ENCODE measurements around the gene CTPS1.

Gene CTPS1, protein sequence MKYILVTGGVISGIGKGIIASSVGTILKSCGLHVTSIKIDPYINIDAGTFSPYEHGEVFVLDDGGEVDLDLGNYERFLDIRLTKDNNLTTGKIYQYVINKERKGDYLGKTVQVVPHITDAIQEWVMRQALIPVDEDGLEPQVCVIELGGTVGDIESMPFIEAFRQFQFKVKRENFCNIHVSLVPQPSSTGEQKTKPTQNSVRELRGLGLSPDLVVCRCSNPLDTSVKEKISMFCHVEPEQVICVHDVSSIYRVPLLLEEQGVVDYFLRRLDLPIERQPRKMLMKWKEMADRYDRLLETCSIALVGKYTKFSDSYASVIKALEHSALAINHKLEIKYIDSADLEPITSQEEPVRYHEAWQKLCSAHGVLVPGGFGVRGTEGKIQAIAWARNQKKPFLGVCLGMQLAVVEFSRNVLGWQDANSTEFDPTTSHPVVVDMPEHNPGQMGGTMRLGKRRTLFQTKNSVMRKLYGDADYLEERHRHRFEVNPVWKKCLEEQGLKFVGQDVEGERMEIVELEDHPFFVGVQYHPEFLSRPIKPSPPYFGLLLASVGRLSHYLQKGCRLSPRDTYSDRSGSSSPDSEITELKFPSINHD

DNA sequence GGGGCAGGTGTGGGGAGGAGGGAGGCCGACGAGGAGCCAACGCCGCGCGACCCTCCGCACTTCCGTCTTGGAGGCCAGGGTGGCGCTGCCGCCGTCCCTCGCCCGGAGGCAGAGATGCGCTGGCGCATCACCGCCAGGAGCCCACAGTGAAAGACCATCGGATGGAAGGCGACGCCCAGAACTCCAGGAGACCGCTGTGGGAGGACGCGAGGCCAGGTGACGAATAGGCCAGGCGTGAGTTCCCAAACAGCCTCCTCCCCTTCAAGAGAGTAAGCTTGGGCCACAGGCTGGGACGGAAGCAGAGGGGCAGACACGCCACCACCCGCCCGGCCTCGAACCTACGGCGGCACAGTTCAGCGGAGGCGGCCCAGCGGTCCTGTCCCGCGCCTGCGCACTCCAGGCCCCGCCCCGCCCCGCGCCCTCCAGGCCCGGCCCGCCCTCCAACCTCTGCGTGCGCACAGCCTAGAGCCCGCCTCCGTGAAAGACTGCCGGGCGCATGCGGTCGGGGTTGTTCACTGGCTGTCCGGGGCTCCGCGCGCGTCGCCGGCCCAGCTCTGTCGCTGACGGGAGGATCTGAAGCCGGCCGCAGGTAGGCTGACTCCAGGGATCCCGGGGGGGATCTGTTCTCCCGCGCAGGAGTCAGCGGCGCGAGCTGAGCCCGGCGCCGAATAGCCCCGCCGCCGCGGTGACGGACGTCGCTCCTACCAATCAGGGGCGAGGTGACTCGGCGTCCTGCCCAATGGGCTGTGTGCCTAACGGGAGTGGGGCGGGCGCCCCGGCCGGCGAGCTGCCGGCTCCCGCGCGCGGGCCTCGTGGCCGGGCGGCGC lies at the start of gene CTPS1:
CTPS1 (plus strand) TSS at position 456 of the 827 bp plus-strand sequence. CDS start 3,595 bp downstream, outside the sequence.
- FAIRE-seq: no peak

DNA sequence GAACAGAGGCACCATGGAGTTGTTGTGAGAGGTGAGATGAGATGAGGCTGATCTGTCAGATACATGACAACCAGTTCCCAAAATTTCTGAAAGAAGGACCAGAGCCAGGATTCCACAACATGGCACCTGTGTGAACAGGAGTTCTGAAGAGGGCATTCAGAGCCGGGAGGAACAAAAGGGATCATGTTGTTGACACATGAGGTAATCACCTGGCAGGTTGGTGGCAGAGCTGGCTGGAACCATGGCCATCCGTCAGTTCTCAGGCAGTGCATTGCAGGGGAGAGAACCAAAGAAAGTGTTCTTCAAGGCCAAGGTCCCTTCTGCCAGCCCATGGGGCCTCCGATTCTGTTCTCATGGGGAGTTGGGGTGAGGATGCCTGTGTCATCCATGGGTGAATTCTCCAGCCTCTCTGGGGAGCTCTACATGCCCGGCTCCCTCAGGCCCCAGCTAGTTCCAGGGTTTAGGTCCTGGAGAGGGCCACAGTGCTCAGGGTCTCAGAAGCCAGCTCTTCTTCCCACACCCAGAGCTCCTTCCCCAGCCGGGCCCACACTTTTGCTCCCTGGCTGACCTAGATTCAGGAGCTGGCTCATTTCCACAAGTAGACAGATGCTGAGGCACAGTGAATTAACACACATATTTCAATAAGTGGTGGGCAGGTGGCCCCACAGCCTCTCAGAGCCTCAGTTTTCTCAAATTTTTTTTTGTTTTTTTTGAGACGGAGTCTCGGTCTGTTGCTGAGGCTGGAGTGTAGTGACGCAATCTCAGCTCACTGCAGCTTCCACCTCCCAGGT lies 49.1 kb upstream of the CTPS1 start:
- no peak for FAIRE-seq

DNA sequence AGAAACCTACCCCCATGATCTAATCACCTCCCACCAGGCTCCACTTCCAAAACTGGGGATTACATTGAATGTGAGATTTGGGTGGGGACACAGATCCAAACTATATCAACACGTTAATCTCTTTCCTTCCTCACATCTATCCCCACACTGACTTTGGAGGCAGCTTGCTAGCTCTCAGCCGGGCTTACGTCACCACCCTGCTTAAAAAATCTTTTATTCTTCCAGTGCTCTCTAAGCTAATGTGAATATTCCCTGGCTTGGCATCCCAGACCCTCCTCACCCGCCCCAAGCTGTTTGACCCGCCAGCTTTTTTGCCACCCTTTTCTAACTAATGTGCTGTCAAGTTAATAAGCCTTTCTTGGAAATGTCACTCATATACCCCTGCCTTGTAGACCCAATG lies 47.9 kb upstream of the CTPS1 start:
- FAIRE-seq: no peak

DNA sequence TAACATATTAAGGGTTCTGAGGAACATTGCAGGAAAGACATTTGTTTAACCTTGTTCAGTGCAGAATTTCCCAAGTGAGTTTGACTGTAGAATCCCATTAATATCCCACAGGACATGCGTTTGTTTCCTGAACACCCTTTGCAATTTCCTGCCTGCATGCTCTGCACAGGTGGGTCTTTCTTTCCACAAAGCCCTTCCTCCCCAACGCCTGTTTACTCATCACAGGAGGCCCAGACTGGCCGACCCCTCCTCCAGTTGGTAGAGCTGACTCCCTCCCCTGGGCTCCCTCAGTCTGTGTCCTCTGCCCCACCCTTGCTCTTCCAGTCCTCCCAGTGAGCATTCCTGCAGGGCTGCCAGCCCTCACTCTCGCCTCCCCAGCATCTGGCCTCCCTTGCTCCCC lies 47.5 kb upstream of the CTPS1 start:
- no peak for FAIRE-seq

DNA sequence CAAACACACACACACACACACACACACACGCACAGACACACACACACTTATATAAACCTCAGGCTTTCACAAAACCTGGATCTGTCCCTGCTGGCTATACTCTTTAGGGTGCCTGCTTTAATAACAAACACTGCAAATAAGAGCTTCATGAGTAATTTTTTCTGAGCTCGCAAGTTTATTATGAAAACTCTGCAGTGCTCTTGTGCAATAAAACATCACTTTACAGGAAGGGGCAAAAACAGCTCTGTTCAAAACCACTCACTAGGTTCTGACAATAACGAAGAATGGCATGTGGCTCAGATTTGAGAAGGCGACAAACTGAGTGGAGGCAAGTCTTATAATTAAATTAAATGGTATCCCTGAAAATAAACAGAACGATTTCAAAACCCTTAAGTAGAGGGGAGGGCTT lies 42.6 kb upstream of the CTPS1 start:
- FAIRE-seq: no peak

DNA sequence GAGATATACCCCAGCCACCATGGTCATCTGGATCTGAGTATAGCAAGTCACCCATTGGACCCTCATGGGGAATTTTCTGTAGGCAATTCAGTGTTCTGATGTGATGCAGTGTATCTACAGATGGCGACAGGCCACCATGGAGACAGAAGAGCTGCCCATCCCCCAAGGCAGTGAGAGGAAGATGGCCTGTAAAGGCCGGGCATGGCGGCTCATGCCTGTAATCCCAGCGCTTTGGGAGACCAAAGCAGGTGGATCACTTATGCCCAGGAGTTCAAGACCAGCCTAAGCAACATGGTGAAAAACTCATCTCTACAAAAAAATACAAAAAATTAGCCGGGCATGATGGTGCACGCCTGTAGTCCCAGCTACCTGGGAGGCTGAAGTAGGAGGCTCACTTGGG lies 41.1 kb upstream of the CTPS1 start:
- no peak for FAIRE-seq

DNA sequence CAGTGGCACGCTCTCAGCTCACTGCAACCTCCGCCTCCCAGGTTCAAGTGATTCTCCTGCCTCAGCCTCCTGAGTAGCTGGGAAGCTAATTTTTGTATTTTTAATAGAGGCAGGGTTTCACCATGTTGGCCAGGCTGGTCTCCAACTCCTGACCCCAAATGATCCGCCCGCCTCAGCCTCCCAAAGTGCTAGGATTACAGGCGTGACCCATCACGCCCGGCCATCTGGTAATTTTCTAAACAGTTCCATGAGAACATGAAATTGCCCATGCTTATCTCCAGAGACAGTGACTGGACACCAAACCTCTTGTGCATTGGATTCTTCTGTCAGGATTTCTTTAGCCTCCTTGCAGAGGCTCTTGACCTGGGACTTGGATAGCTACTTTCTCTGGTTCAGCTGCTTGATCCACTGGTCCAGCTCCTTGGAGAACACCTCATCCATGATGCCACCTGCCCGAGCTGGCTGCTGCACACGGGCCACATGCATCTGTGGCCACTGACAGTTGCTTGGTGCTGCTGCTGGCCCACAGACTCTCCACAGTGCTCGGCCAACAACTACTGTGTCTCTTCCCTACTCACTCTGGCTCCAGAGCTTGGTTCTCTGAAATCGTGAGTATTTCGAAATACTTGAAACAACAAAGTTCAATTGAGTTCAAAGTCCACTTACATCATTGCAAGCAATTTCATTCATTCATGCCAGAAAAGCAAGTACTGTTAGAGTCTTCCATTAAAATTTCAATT lies 40.0 kb upstream of the CTPS1 start:
- no peak for FAIRE-seq

DNA sequence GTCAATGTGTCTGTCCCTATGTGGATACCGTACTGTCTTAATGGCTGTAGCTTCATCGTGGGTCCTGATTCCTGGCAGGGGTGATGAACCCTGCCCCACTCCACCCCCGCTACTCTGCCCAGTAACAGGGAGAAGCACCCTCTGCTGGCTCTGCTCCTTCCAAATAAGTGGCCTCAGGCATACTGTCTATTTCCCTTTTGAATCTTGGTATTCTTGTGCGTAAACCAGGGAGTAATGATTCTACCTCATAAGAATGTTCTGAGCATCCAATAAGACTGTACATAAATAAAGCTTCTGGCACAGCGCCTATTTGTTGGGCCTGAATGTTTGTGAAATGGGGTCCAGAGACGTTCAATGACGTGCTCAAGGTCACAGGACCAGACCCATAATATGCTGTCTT lies 35.2 kb upstream of the CTPS1 start:
- no peak for FAIRE-seq

DNA sequence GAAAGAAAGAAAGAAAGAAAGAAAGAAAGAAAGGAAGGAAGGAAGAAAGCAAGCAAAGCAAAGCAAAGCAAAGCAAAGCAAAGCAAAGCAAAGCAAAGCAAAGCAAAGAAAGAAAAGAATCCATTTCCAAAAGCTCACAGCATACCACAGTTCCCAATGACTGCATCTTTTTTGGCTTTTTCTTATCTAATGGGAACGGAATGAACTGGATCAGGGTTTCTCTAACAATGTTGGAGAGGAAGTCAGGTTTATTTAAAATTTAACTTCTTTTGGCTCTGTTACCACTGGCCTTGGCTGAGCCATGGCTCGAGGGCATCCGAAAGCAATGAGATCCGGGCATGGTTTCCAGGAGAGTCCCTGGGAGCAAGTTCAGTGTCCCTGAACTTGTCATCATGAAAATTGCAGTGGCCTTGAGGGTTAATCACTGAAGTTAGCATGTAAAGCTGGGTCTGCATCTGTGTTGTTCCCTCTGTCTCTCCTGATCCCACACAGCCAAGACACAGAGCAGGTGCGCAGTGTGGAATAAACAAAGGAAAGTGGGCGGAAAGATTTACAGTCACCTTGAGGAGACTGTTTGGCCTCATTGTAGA lies 34.6 kb upstream of the CTPS1 start:
- no peak for FAIRE-seq

DNA sequence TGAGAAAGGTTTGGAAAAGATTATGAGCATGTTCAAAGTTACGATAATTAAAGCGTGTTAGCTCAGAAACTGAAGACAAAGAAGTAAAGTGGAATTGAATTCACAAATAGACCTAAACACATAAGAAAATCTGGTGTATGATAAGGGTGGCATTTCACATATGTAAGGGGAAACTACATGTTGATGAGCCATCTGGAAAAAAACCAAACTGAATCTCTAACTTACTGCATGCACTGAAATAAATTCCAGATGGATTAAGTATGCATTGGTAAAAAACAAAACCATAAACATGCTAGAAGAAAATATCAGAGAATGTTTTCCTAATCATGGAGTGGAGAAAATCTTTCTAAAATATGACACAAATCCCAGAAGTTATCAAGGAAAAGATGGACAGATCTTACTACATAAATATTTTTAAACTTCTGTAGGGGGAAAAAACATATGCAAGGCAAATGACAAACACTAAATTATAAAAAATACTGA lies 34.0 kb upstream of the CTPS1 start:
- FAIRE-seq: no peak

DNA sequence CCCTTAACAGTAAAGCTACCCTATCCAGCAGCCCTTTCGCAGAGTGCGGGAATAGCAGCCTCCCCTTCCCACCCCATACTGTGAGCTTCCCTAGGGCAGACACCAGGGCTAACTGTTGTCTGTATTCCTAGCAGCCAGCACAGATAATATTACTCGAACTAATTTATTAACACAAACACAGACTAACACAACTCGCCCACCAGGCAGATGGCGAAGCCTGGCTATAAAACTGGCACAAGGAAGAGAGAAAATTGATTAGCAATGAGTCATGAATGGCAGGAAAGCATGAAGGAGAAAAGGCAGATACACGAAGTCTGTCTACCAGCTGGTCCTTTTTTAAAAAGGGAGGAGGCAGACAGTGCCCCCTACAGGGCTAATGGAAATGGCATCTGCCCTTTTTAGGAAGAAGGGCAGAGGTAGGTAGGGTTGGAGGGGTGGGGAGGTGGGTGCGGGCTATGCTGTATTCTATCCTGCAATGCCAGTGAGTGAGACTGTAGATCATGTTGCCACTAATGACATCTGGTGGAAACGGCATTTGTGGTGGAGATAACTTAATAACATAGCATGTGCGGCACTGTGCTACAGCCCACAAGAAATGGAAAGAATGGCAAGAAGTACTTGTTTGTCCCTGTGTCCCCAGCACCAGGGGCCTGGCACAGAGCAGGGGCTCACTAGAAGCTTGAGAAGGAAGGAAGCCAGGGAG lies 30.6 kb upstream of the CTPS1 start:
- no peak for FAIRE-seq

DNA sequence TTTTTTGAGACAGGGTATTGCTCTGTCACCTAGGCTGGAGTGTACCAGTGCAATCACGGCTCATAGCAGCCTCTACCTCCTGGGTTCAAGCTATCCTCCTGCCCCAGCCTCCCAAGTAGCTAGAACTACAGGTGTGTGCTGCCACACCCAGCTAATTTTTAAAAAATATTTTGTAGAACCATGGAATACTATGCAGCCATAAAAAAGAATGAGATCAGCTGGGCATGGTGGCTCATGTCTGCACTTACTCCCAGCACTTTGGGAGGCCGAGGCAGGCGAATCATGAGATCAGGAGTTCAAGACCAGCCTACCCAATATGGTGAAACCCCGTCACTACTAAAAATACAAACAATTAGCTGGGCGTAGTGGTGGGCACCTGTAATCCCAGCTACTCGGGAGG lies 29.9 kb upstream of the CTPS1 start:
- FAIRE-seq: no peak

DNA sequence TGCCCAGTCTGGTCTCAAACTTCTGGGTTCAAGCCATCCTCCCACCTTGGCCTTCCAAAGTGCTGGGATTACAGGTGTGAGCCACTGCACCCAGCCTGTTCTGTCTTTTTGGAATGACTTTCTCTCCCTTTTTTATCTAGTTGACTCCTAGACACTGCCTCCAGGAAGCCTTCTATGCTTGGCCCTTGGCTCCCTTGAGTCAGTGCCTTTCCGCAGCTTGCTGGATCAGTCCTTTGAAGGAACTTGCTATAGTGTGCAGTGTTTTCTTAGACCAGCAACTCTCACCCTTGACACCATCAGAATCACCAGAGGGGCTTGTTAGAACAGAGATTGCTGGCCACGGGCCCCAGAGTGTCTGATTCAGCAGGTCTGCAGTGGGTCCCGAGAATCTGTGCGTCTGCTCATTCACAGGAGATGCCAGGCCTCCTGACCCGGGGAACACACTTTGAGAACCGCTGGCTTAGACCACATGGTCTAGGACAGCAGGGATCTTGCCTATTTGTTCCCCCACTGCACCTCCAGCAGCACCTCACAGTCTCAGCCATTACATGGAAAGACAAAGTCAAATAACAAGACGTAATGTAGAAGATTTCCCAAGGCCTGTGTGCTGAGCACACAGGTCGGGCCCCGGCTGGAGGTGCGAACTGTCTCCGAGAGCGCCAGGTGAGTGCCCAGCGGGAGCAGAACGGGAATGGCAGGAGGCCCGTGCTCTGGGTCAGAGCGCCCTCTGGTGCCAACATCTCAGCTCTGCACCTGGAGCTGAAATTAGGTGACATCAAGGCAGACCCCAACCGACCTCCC lies 27.4 kb upstream of the CTPS1 start:
- no peak for FAIRE-seq

DNA sequence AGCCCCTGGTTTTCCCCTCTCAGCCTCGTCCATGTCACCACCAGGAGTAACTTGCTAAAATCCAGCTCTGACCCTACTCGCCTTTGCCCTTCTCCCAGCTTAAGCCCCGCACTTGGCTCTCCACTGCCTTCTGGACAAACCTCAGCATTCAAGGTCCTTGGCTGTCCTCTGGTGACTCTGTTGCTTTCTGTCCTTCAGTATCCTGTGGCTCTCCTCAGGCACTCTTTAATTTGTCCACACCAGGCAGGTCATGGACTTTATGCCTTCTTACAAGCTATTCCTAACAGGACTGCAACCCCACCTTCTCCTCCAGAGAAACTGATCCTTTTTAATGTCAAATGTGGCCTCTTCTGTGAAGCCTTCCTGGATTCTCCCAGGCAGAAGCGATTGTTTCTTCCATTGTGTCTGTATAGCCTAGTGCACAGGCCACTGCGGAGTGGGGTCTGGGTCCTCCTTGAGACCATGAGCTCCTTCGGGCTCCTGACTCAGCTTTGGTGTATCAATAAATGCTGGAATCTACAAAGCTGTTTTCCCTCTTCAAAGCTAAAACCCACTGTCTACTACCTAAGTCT lies 26.7 kb upstream of the CTPS1 start:
- FAIRE-seq: no peak

DNA sequence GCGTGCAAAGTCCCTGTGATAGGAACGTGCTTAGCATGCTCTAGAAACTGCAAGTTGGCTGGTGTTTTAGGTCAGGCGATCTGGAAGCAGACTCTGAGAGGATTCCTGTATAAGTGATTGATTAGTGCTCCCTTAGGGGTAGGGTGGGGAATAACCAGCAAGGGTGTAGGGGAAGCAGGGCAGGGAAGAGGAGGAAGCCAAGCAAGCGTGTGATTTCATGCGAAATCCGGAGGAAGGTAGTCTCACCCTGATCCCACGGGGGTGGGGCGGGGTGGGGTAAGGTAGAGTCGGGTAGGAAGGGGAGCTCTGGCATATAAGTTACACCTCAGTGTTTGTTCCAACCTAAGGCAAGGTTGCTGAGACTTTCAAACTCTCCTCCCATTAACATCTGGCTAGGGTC lies 24.9 kb upstream of the CTPS1 start:
- FAIRE-seq: no peak

DNA sequence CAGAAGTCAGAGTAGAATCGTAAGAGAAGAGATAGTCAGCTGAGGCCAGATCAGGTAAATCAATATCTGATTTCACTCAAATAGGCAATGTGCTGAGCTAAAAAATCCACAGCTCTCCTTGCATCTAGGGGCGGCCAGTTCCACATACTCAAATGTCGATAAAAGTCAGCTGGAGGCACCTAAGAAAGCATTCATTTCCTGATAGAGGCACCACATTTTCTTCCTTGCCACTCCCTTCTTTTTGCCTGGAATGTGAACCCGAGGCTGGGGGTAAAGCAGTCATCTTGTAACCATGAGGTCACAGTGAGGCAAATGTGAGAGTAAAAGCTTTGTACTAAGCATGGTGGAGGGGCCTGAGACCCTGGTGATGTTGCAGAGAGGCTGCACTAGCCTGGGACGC lies 24.2 kb upstream of the CTPS1 start:
- FAIRE-seq: no peak

DNA sequence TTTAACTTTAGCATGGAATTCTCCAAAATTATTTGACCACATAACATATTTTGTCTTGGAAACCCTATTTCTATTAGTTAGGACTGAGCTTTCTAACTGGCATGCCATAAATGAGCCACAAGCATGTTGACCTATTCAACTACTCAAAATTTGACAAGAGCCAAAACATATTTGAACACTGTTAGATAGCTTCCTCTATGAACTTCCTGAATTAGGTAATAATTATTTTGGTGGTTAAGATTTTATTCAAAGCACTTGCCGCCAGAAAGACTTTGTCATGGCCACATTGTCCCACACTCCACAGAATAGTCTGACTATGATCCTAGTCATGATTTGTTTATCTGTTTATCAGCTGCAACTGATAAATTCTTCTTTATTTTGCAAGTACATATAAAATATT lies 23.1 kb upstream of the CTPS1 start:
- FAIRE-seq: no peak

DNA sequence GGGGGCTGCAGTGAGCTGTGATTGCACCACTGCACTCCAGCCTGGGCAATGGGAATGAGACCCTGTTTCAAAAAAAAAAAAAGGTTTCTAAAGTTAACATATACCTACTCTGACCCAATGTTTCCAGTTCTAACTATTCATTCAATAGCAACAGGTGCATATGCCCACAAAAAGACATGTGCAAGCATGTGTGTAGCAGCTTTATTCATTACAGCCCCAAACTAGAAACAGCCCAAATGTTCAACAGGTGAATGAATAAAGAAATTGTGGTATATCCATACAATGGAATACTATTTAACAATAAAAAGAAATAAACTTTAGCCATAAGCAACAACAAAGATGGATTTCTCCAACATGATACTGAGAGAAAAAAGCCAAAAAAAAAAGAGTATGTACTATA lies 21.3 kb upstream of the CTPS1 start:
- no peak for FAIRE-seq

DNA sequence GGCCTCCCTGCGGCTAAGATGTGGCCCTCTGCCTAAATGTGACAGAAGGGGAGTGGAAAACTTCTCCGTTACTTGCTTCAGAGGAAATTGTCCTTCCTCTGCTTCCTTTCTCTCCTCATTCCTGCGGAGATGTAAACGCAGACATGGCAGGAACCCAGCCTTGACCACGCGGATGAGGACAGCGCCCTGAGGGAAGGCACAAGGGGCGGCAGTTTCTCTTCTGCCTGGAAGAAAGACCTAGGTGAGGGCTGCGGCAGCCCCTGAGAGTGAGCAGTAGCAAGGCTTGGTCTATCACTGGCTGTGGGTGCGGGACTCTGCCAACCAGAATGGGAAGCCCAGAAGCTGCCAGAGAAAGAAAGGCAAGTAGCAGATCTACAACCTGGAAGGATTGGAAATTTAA lies 14.0 kb upstream of the CTPS1 start:
- FAIRE-seq: no peak

DNA sequence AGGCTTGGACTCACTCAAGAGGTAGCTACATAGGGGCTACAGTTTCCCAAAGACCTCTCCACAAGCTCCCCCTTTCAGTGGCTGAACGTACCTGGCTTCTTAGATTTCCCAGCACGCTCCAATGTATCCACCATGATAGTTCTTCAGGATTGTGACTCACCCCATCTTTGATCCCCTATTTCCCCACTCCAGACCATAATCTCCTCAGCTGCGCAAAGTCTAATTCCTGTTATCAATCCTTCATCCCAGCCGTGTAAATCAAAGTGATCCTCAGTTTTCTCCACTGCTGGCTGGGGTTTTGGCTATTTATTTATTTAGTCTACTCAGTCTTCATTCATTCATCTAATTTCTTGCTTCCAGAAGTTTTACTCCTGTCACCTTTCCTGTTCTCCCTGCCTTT lies 13.1 kb upstream of the CTPS1 start:
- no peak for FAIRE-seq
